Muscle of back (tissue), 11 donors: ENCODE data around the gene TNS2. TPM values are rescaled to one million over a fixed set of nuclear protein-coding genes. Genes with fewer than 3 reads are reported as not detected.
A peak's percentile ranks its signal among the peaks of the same experiment; 100 is the strongest.

ENCODE experiments used
- DNase-seq, 3 donors: peaks; one replicate each; pipeline versions ENCODE4 v3.0.0 to v3.0.0-alpha.2; 2013
- polyA plus RNA-seq, 10 donors: library from polyadenylated mRNA; unstranded; fragments of 120-200 nt; gene quantifications; one replicate each; pipeline ENCODE4 v1.2.1, GENCODE V29; 2013; ENCODE audit not compliant: insufficient read length in 10 of 10

Gene TNS2
- polyA plus RNA-seq, 10 donors, result 60.2 to 137 (median 84.2) TPM

DNA sequence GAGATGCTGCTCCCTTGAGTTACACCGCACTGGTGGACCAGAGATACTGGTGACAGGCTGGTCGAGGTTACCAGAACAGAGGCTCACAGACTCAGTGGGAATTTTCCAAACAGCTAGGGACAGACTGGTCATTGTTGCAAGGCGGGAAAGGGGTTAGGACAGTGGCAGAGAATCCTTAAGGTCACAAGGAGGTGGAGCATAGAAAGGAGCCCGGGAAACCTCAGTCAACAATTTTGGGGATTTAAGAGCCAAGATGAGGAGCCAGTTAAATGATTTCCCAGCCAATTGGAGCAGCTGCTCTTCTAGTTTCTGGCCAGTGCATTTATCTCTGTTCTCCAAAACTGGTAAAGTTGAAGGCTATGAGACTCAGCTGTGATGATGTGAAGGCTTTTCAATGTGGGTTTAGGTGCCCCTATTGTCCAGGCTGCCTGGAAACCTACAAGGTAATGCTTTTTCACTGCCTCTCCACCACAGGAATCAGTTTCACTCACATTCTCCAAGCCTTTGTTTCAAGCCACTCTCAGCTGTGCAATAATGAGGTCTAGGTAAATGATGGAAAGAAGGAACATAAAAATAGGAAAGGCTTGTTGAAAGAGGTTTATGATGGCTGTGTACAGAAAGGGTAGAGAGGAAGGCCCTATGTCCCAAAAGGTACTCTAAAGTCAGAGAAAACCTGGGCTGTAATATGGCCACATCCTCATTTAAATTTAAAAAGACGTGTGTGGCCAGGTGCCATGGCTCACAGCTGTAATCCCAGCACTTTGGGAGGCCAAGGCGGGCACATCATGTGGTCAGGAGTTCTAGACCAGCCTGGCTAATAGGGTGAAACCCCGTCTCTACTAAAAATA, 7.0 kb upstream of the TNS2 start:
- peak in 1 of 3 donors; percentile 35 for DNase-seq

DNA sequence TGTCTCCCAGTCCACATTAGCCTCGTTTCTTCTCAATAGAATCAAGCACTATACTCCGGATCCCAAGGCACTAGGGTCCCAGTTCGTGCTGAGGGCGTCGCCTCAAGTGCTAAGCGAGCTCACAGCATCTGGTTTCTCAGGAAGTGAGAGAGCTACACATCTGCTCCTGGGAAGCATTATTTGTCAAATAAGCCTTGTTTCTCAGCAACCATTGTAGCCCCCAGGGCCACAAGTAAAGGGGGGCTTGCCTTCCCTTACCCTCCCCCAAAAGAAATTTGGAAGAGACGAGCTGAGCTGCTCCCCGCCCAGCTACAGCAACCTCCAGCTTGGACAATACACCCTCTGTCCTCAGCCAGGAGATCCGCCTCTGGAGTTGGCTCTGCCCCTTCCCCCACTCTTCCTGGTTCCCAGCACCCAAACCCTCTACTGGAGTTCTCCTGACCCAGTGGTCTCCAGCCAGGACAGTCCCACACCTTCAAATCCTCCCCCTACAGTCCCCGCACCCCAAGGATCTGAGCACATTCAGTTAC, 5.7 kb upstream of the TNS2 start:
- peak in 2 of 3 donors; percentile 84 to 92 for DNase-seq

DNA sequence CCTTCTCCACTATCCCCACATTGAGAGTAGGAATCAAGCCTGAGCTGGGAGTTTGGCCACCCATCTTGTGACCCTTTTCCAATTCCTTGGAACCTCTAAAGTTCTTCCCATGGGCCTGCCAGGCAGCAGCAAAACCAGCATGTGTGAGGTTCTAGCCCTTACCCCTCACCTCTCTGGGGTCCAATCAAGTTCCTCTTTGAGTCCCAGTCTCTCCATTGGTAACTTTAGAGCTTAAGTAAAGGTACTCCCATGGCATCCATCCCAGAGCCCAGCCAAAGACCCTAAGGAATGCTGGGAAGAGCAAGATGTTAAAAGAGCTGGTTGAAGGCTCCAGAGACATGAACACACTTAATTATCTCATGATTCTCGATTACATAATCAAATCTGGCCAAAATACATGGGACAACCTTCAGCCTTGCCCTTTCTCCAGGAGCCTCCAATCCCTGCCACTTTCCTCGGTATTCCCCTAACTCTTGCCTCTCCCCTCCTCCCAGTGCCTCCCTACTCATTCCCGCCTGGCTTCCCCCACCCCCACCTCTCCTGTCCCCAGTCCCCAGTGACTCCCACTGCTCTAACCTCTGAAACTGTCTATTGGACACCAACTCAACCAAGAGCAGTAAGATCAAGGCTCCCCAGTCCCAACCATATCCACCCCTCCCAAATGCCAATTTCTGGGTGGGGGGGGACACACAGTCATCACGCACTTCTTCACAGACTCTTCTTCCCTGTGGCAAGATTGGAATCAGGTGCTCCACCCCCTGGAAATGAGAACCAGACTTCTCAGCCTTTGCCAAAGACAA, 4.8 kb upstream of the TNS2 start:
- DNase-seq, result peak in 1 of 3 donors; percentile 39

DNA sequence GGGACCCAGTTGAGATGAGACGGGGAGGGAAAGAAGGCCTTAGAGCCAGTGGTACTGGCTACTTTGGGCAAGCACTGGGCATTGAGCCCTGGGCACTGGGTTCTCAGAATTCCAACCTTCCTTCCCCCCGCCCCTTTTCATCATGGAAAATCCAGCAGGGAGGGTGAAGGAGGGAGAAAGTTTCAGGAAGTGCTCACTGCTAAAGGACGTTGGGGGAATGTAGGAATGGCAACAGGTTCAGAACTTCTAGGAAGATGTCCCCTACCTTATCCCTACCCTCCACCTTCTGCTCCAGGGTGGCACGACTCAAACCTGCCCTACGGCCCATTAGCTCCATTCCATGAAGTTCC, 4.2 kb upstream of the TNS2 start:
- peak in 1 of 3 donors; percentile 66 for DNase-seq

DNA sequence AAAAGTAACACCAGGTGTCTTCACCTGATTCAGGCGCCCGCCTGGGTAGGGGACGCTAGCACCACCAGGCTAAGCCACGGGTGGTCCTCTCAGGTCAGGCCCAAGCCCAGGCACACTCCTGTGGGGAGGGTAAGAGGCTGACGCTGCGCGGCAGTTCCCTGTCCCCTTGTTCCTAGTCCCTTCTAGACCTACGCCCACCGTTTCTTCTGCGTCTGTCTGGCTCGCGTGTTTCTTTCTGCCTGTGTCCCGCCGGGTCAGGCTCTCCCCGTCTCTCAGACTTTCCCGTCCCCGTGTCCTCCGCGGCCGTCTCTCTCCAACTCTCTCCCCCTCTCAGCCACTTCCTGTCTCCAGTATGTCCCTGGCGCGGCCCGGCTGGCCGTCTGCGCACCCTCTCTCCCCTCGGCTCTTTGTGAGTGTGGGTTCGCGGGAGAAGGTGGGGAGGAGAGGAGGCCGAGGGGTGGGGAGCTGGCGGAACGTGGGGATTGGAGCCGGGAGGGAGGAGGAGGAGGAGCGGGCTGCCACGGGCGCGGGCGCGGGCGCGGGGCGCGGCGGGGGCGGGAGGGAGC, 3.1 kb upstream of the TNS2 start:
- peak; percentile 87 to 95 (median 89) for DNase-seq

DNA sequence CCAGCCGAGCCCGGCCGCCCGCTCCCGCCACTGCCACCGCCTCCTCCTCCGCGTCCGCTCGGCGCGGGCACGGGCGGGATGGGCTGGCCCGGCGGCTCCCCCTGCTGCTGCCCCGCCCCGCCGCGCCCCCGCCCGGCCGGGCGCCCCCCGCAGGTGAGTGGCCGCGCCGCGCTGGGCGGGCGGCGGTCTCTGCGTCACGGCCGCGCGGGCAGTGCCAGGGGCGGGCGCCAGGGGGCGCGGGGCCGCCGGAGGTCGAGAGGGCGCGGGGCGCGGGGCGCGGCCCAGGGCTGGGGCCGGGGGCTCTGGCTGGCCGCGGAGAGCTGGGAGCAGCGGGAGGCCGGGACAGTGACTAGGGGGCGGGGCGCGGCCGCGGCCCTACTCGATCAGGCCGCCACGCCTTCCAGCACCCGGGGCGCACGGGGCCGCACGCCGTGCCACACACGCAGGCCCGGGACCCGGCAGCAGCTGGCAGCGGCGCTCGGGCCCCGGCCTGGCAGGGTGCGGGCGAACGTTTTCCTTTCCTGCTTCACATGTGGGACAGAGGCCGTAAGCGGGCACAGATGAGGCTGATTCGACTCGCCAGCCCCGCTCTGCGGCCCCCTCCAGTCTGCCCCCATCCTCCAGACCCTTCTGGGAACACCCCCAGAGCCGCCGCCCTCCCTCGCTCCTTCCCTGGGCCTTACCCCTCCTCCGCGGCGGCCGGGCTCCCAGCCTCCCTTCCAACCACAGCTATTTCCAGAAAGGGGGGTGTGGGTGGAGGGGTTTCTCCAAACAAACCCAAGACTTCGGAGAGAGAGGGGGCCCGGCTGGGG, 2.4 kb upstream of the TNS2 start:
- peak; percentile 81 to 96 (median 85) for DNase-seq

DNA sequence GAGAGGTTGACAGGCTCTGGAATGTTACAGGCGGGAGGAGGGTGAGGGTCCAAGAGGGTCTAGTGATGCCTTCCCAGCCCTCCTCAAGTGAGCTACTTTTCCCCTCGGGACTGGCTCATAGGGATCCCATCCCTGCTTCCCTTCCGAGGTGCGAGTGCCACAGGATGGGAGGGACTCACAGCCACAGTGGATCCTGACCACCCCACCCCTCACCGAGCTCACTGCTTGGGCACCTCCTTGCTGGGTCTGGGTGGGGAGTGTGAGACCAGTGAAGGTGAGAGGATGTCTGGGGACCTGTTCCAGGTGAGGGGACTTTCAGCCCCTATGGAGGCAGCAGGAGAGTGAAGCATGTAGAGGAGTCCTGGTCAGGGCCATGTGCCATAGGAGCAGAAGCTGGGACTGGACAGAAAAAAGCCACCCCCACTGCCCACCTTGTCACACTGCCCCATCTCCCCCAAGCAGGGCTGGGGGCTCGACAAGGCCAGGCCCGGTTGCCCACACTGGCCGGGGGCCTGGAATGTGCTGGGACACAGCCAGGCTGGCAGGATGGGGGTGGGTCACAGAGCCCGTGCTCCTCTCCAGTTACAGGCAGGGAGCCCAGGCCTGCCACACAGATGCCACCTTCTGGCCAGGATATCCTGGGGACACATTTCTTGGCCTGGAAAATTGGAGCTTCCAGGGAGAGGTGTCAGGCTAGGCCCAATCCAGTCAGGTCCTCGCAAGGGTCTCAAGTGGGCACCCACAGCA, 1.7 kb upstream of the TNS2 start:
- DNase-seq, result peak in 1 of 3 donors; percentile 82

DNA sequence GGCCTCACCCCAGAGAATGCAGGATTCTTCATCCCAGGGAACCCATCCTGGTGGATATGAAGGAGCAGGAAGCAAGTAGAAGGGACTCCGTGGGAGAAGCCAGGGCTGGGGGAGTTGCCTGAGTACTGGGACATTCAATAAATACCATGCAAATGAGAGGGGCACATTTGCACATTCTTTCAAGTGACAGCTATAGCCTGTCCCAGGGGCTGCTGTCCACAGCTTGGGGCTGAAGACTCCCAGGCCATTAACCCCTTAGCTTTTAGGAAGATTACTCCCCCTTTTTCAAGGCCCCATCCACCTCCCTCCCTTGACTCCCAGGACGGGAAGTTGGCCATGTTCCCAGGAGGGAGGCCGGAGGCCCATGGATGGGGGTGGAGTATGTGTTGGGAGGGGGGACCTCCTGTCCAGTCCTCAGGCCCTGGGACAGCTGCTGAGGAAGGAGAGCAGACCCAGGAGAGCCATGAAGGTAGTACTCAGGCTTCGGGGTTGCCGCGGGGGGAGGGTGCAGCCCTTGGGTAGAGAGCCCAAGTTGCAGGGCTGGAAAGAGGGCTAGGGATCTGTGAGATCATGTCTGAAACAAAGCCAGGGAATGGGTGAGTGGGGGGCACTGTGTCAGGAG, 974 bp upstream of the TNS2 start:
- DNase-seq, result peak in 2 of 3 donors; percentile 77 to 93

DNA sequence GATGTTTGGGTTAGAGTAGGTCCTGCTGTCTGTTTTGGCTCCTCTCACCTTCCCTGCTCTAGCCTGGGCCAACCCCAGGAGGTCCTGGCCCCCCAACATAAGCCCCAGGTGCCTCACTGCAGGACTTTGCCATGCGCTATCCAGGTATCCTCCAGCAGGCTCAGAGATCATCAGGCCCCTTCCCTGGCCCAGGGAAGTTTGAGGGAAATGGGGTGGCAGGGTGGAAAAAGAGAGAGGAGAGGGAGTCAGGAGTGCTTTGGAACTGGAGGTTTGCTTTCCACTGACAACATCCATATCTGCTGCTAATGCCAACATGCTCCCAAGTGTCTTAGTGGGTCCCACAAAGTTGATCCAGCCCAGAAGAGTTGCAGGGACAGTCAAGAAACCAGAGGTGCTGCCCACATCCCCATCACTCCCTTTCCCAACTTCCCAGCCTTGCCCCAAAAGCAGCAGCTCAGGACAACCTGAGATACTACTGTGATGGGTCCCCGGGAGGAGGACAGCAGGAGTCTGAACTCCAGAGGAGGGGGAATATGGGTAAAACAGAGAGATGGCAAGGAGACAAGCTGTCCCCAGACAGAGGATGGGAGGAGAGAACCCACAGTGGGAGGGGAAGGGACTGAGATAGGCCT, 677 bp downstream of the TNS2 start:
- DNase-seq, result peak in 1 of 3 donors; percentile 30

DNA sequence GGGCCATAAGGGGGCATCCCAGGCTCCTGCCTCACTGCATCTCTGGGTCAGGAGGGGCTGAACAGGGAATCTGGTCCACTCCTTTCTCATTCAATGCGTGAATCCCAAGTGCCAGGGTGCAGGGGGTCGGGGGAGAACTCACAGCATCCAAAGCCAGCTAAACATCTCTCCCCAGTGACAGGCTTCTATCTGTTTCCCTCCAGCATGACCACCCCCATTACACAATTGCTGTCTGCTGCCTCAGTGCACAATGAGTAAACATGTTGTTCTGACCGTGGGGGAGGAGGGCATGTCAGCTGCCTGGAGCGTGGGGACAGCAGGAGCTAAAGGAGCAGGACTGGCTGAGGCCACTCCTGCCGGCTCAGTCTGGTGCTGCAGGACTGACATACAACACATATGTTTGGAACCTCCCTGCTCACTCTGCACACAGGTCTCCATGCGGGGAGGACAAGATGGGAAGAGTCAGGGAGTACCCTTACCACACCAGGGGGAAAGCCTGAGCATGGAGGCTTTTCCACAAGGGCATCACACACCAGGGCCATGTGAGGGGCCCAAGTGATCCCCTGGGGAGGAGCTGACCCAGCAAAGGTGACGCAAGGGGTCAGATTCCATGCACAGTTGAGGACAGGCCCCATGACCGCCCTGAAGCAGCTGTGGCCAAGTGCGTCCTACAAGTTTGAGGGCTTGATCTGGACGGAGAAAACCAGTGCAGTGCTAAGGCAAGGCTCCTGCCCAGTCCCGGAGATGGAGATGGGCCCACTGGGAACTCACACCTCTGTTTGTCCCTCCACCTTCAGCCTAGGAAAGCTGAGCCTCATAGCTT, 1.4 kb downstream of the TNS2 start:
- DNase-seq, result peak in 2 of 3 donors; percentile 71 to 76

DNA sequence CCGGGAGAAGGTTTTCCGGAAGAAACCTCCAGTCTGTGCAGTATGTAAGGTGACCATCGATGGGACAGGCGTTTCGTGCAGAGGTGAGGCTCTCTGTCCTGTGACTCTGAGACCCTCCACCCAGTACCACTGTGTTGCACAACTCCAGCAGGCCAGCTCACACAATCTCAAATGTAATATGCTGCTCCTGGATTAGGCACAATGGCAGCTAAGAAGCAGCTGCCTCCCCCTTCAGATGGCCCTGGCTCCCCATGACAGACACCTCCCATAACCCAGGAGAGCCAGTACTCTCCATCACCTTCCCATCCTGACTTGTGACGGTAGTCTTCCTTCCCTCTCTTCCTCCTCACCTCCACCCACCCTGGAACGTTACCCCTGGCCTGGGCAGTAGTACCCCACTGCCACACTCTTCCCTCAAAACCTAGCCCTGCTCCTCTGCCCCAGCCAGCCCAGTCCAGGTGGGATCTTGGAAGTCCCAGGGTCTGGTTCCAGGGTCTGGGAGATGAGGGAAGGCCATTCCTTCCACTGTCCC, 2.1 kb downstream of the TNS2 start:
- DNase-seq, result peak in 1 of 3 donors; percentile 36

DNA sequence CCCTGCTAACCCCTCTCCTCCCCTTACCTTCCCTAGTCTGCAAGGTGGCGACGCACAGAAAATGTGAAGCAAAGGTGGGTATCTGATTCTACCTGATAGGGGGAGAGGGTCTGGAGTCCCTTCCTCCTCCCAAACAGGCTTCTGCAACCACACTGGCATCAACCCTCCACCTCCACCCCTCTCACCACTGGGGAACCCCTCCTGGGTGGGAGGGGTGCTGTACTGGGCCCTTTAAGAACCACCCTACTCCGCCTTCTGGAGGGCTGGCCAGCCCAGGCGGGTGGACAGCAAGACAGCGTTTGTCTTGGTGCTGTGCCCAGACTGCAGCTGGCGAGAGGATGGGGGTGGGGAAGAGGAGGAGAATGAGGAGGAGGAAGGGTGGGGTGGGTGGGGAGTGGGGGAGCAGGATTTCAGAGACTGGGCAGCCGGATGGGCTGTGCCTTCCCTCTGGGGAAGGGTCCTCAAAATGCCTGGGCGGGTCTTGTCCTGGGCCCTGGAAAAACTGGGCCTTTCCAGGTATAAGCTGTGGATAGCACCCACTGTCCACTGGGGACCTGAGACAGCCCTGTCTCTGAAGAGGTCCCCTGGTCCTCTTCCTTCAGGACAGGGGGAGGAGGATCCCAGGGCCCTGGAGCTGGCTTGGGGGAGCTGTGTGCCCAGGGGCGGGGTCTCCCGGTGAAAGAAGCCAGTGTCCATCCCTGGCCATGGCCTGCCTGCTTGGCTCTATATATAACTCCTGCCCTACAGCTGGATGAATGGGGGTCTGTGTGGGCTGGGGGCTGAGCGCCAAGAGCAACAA, 2.8 kb downstream of the TNS2 start:
- DNase-seq, result peak; percentile 89 to 93 (median 90)

DNA sequence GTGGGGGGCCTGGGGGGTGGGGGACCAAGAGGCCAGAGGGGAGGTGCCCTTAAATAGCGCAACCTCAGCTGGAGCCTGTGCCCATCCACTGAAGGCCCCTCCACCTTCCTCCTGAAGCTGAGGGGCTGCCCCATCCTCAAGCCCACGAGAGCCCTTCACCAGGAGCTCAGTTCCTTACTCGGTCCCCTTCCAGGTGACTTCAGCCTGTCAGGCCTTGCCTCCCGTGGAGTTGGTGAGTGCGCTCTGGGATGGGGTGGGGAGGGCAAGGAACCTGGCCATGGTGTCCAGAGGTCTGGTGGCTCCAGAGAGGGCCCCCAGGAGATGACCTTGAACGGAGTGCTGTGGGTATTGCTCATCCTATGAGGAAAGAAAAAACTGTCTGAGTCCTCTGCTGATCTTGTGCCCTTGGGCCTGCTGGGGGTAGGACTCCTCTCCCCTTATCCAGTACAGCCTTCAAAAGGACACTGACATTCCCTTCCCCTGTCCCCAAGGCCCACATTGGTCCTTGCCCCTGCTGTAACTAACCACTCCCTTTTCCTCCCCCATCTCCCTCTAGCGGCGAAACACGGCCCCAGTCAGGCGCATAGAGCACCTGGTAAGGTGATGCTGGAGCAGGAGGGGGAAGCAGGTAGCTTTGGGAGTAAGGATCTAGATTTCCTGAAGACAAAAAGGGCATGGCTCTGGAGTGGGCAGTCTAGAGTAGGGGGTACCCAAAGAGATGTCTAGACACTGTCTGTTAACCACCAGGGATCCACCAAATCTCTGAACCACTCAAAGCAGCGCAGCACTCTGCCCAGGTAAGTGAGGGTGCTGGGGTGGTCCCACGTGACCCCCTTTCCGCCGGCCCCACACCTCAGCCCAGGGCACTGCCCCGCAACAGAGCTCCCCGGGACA, 3.6 kb downstream of the TNS2 start:
- DNase-seq, result peak in 1 of 3 donors; percentile 68

DNA sequence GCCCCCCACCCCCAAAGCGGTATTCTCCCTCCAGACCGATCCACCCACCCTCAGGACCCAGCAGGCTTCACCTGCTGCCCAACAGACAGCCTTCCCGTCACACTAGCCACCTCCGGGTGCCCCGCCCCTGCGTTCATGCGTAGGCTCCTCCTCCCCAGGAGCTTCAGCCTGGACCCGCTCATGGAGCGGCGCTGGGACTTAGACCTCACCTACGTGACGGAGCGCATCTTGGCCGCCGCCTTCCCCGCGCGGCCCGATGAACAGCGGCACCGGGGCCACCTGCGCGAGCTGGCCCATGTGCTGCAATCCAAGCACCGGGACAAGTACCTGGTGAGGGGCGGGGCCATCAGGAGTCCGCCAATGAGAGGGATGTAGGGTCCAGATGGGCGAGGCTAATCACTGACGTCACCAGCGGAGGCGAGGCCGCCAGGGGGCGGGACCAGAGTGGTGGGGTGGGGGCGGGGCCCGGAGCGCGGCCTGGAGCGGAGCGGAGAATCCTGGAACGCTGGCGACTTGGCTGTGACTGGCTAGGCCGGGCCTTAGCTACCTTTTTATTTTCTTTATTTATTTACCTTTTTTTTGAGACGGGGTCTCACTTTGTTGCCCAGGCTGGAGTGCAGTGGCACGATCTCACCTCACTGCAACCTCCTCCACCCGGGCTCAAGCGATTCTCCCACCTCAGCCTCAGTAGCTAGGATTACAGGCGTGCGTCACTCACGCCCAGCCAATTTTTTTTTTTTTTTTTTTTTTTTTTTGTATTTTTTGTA, 4.4 kb downstream of the TNS2 start:
- DNase-seq, result peak; percentile 90 to 94 (median 92)

DNA sequence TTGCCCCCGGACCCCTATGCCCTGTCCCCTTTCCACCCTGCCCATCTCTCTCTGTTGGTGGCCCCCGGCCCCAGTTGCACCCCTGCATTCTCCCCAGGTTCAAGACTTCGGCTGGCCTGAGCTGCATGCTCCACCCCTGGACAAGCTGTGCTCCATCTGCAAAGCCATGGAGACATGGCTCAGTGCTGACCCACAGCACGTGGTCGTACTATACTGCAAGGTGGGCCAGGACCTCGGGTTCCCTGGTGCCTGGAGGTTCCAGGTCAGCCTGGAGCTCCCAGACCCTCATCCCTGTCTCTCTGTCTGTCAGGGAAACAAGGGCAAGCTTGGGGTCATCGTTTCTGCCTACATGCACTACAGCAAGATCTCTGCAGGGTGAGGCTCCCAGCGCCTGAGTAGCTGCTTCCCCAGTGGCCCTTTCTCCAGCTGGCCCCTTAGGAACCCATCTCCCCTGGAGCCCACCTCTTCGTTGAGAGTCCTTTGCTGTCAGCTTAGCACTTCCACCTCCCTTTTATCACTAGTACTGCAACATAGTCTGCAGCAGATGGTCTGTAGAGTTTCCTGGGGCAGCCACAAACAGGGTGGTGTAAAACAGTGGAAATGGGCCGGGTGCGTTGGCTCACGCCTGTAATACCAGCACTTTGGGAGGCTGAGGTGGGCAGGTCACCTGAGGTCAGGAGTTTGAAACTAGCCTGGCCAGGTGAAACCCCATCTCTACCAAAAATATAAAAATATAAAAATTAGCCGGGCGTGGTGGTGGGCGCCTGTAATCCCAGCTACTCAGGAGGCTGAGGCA, 5.8 kb downstream of the TNS2 start:
- DNase-seq, result peak in 1 of 3 donors; percentile 17
